Activated CD4-positive, alpha-beta memory T cell treated with anti-CD3 and anti-CD28 coated beads, Interleukin-2, amount 10 ng/mL, durations not matched to agents 7 days and 5 days (primary cell): ENCODE data around the gene ALG10B. TPM values are rescaled to one million over a fixed set of nuclear protein-coding genes. Genes with fewer than 3 reads are reported as not detected.
"Not testable (repeated sequence)": the region's sequence is repeated elsewhere in the genome, so short reads cannot be mapped to it uniquely, and the experiment has no call there.

Experiments used
- CTCF ChIA-PET: fragments of 350-600 bp; sonication (Branson Sonifier 250); formaldehyde crosslinking; loops from one replicate; lab custom pipeline; 2021; ENCODE audit warnings: antibody characterized with exemption, inconsistent platforms; lab: Charles Lee
- POLR2A ChIA-PET: fragments of 350-600 bp; sonication (Branson Sonifier 250); formaldehyde crosslinking; loops from one replicate; lab custom pipeline; 2021; ENCODE audit warnings: antibody characterized with exemption; lab: Charles Lee
- DNase-seq: peaks from one replicate; pipeline ENCODE4 v3.0.0-alpha.2; 2020
- H3K27ac Mint-ChIP-seq: one replicate; pipeline ENCODE4 v1.8.0; 2021; ENCODE audit warnings: mild to moderate bottlenecking, mixed read lengths
- H3K27me3 Mint-ChIP-seq: one replicate; pipeline ENCODE4 v1.8.0; 2021; ENCODE audit warnings: mixed read lengths
- H3K36me3 Mint-ChIP-seq: one replicate; pipeline ENCODE4 v1.8.0; 2021; ENCODE audit warnings: low read depth, mixed read lengths
- H3K4me1 Mint-ChIP-seq: one replicate; pipeline ENCODE4 v1.8.0; 2021; ENCODE audit warnings: mixed read lengths
- H3K4me3 Mint-ChIP-seq: one replicate; pipeline ENCODE4 v1.8.0; 2021; ENCODE audit warnings: mild to moderate bottlenecking, mixed read lengths
- H3K9me3 Mint-ChIP-seq: one replicate; pipeline ENCODE4 v1.8.0; 2021; ENCODE audit warnings: mixed read lengths
- total RNA-seq, 2 experiments: library from RNA; stranded (reverse); gene quantifications; one replicate each; pipeline ENCODE4 v1.2.3, GENCODE V29; 2021

Gene ALG10B
- total RNA-seq: 10 to 100 TPM; 12.4 to 16.3 TPM

GRCh38 chr12:38316391-38317129, at the start of gene ALG10B:
Gene ALG10B (plus strand): TSS chr12:38316774. CDS start chr12:38316894, 120 bp downstream.
- POLR2A ChIA-PET: interaction anchor here (1.0 to 1.3 kb wide), 2 partner anchors 10 to 17 kb away, joined by 4 to 5 read pairs; no protein-coding TSS in a partner anchor
- Mint-ChIP-seq H3K27me3 (no peaks in the 10 kb centered on the region), H3K4me3 (peak within 1 kb of the TSS; percentile 97), H3K4me1 (peaks cover 22% of the 10 kb centered on the region), H3K9me3 (no peaks in the 10 kb centered on the region), H3K36me3 (peaks cover 7% of the 10 kb centered on the region), H3K27ac (peak within 1 kb of the TSS; percentile 80)
- peak; percentile 93 for DNase-seq
- CTCF ChIA-PET: interaction anchor here (0.7 to 2.2 kb wide), 6 partner anchors 10 to 958 kb away, joined by 3 to 5 read pairs (median 3); no protein-coding TSS in a partner anchor

GRCh38 chr12:38268612-38269011, 48.0 kb upstream of the ALG10B start:
- POLR2A ChIA-PET: no interaction called here
- Mint-ChIP-seq H3K4me3 (no peak overlapping the region), H3K27ac (no peak overlapping the region), H3K36me3 (no peaks in the 10 kb centered on the region), H3K4me1 (no peaks in the 10 kb centered on the region), H3K27me3 (no peaks in the 10 kb centered on the region), H3K9me3 (no peaks in the 10 kb centered on the region)
- DNase-seq: no peak
- CTCF ChIA-PET: no interaction called here

GRCh38 chr12:38269897-38270296, 46.7 kb upstream of the ALG10B start:
- H3K36me3 Mint-ChIP-seq: no peaks in the 10 kb centered on the region
- DNase-seq: no peak
- no peaks in the 10 kb centered on the region for H3K9me3 Mint-ChIP-seq
- ChIA-PET CTCF (no interaction called here), POLR2A (no interaction called here)
- H3K27ac Mint-ChIP-seq: no peak overlapping the region
- no peaks in the 10 kb centered on the region for H3K4me1 Mint-ChIP-seq
- H3K27me3 Mint-ChIP-seq: no peaks in the 10 kb centered on the region
- H3K4me3 Mint-ChIP-seq: no peak overlapping the region

GRCh38 chr12:38279756-38280155, 36.8 kb upstream of the ALG10B start:
- Mint-ChIP-seq H3K9me3 (no peaks in the 10 kb centered on the region), H3K36me3 (no peaks in the 10 kb centered on the region), H3K4me1 (no peaks in the 10 kb centered on the region), H3K4me3 (no peak overlapping the region), H3K27me3 (no peaks in the 10 kb centered on the region), H3K27ac (no peak overlapping the region)
- no peak for DNase-seq
- POLR2A ChIA-PET: no interaction called here
- CTCF ChIA-PET: no interaction called here

- DNase-seq: no peak
- H3K27me3 Mint-ChIP-seq: no peaks in the 10 kb centered on the region
- no peak overlapping the region for H3K4me3 Mint-ChIP-seq
- POLR2A ChIA-PET: no interaction called here
- no peaks in the 10 kb centered on the region for H3K36me3 Mint-ChIP-seq
- CTCF ChIA-PET: no interaction called here
- H3K9me3 Mint-ChIP-seq: no peaks in the 10 kb centered on the region
- H3K4me1 Mint-ChIP-seq: no peaks in the 10 kb centered on the region
- H3K27ac Mint-ChIP-seq: no peak overlapping the region
These were observed 33.7 kb upstream of the ALG10B start for GRCh38 chr12:38282886-38283285.

- H3K4me1 Mint-ChIP-seq: no peaks in the 10 kb centered on the region
- DNase-seq: no peak
- ChIA-PET CTCF (no interaction called here), POLR2A (no interaction called here)
- H3K27ac Mint-ChIP-seq: no peak overlapping the region
- H3K36me3 Mint-ChIP-seq: no peaks in the 10 kb centered on the region
- no peak overlapping the region for H3K4me3 Mint-ChIP-seq
- H3K9me3 Mint-ChIP-seq: no peaks in the 10 kb centered on the region
- H3K27me3 Mint-ChIP-seq: no peaks in the 10 kb centered on the region
These were observed 27.2 kb upstream of the ALG10B start for GRCh38 chr12:38289396-38289795.

GRCh38 chr12:38291160-38291559, 25.4 kb upstream of the ALG10B start:
- no peak overlapping the region for H3K4me3 Mint-ChIP-seq
- H3K9me3 Mint-ChIP-seq: peaks cover 2% of the 10 kb centered on the region
- ChIA-PET POLR2A (no interaction called here), CTCF (no interaction called here)
- no peak for DNase-seq
- H3K36me3 Mint-ChIP-seq: no peaks in the 10 kb centered on the region
- H3K4me1 Mint-ChIP-seq: no peaks in the 10 kb centered on the region
- no peak overlapping the region for H3K27ac Mint-ChIP-seq
- no peaks in the 10 kb centered on the region for H3K27me3 Mint-ChIP-seq

GRCh38 chr12:38302972-38303371, 13.6 kb upstream of the ALG10B start:
- CTCF ChIA-PET, H3K4me1 Mint-ChIP-seq, H3K36me3 Mint-ChIP-seq, H3K27me3 Mint-ChIP-seq, H3K27ac Mint-ChIP-seq, POLR2A ChIA-PET, H3K4me3 Mint-ChIP-seq, DNase-seq, H3K9me3 Mint-ChIP-seq: not testable (repeated sequence)

- DNase-seq, H3K27me3 Mint-ChIP-seq, POLR2A ChIA-PET, H3K36me3 Mint-ChIP-seq, H3K9me3 Mint-ChIP-seq, H3K4me3 Mint-ChIP-seq, CTCF ChIA-PET, H3K27ac Mint-ChIP-seq: not testable (repeated sequence)
- H3K4me1 Mint-ChIP-seq: peaks cover 17% of the 10 kb centered on the region
These were observed 5.4 kb downstream of the ALG10B start for GRCh38 chr12:38321966-38322365.

- Mint-ChIP-seq H3K9me3 (no peaks in the 10 kb centered on the region), H3K4me3 (no peak overlapping the region), H3K4me1 (no peaks in the 10 kb centered on the region), H3K27ac (no peak overlapping the region), H3K27me3 (no peaks in the 10 kb centered on the region), H3K36me3 (peaks cover 5% of the 10 kb centered on the region)
- POLR2A ChIA-PET: no interaction called here
- CTCF ChIA-PET: no interaction called here
- no peak for DNase-seq
These were observed 8.3 kb downstream of the ALG10B start for GRCh38 chr12:38324912-38325311.

GRCh38 chr12:38327356-38327755, 10.8 kb downstream of the ALG10B start:
- no peak overlapping the region for H3K4me3 Mint-ChIP-seq
- CTCF ChIA-PET: interaction anchor here (0.8 to 1.5 kb wide), 4 partner anchors 11 to 945 kb away, joined by 3 to 6 read pairs (median 4); partner anchors contain the start of gene ALG10B

GRCh38 chr12:38328306-38328895, 11.8 kb downstream of the ALG10B start:
- H3K9me3 Mint-ChIP-seq: no peaks in the 10 kb centered on the region
- DNase-seq: no peak
- H3K4me3 Mint-ChIP-seq: no peak overlapping the region
- no peak overlapping the region for H3K27ac Mint-ChIP-seq
- no peaks in the 10 kb centered on the region for H3K27me3 Mint-ChIP-seq
- ChIA-PET CTCF (interaction anchor here (1.4 to 1.5 kb wide), 3 partner anchors 578 to 944 kb away, joined by 3 to 6 read pairs (median 5); no protein-coding TSS in a partner anchor), POLR2A (no interaction called here)
- H3K36me3 Mint-ChIP-seq: no peaks in the 10 kb centered on the region
- H3K4me1 Mint-ChIP-seq: no peaks in the 10 kb centered on the region

More at GRCh38 chr12:38327356-38327755, 10.8 kb downstream of the ALG10B start:
- POLR2A ChIA-PET: no interaction called here
- no peaks in the 10 kb centered on the region for H3K27me3 Mint-ChIP-seq
- H3K9me3 Mint-ChIP-seq: no peaks in the 10 kb centered on the region
- H3K27ac Mint-ChIP-seq: no peak overlapping the region
- DNase-seq: no peak
- H3K36me3 Mint-ChIP-seq: no peaks in the 10 kb centered on the region
- no peaks in the 10 kb centered on the region for H3K4me1 Mint-ChIP-seq

GRCh38 chr12:38330414-38330813, 13.8 kb downstream of the ALG10B start:
- H3K4me1 Mint-ChIP-seq, H3K9me3 Mint-ChIP-seq, H3K4me3 Mint-ChIP-seq, H3K27ac Mint-ChIP-seq, H3K36me3 Mint-ChIP-seq, CTCF ChIA-PET, DNase-seq, POLR2A ChIA-PET, H3K27me3 Mint-ChIP-seq: not testable (repeated sequence)
